ENCODE results near the gene USP7.
"Not testable (repeated sequence)": the region's sequence is repeated elsewhere in the genome, so short reads cannot be mapped to it uniquely, and the experiment has no call there.

The USP7 gene

GRCh38 chr16:8858994-8859912 lies 104.5 kb downstream of the USP7 start:
- DNase-seq = no peak

DNA sequence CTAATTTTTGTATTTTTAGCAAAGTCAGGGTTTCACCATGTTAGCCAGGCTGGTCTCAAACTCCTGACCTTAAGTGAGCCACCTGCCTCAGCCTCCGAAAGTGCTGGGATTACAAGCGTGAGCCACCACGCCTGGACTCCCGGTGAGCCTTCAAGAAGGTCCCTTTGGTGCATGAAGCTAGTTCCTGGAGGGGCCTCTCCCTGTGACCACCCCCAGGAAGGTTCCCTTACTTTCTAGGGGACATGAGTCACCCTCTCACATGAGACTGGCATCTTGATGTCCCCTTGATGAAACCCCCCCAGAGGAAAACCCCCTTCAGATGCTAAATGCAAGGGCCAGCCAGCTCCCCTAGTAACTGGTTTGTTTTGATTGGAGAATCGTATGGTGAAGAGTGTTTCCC lies 107.7 kb downstream of the USP7 start:
- no peak for DNase-seq

- DNase-seq = no peak
These were observed 108.5 kb downstream of the USP7 start for GRCh38 chr16:8855051-8855786.

- no peak for DNase-seq
These were observed 109.3 kb downstream of the USP7 start for GRCh38 chr16:8854298-8854948.

DNA sequence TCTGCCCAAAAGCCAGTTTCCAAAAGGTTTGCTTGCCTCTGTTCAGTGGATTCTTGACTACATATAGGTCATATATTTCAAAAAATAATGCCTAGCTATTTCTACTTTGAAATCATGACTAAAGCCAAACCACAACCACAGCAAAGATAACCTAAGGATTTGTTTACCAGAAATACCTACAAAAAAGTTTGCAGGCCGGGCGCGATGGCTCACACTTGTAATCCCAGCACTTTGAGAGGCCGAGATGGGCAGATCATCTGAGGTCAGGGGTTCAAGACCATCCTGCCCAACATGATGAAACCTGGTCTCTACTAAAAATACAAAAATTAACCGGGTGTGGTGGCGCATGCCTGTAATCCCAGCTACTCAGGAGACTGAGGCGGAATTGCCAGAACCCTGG lies 110.1 kb downstream of the USP7 start:
- DNase-seq = no peak

DNA sequence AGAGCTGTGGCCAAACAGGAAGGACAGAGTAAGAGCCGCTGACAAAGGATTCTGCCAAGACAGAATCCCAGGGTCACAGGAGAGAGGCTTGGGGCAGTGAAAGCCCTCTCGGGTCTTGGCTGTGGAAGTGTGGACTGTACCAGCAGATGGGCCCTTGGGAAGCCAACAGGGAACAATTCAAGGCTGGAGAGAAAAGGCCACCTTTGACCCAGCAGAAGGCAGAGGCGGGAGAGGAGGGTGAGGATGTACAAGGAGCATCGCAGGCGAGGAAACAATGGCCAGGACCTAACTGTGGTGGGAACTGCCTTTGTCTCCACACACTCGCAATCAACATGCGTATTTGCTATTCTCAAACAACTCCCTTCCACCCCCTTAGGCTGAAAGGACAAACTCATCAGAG lies 110.6 kb downstream of the USP7 start:
- DNase-seq = no peak

GRCh38 chr16:8852534-8852933 lies 111.2 kb downstream of the USP7 start:
- no peak for DNase-seq

- DNase-seq = no peak
These were observed 111.8 kb downstream of the USP7 start for GRCh38 chr16:8851761-8852403.

DNA sequence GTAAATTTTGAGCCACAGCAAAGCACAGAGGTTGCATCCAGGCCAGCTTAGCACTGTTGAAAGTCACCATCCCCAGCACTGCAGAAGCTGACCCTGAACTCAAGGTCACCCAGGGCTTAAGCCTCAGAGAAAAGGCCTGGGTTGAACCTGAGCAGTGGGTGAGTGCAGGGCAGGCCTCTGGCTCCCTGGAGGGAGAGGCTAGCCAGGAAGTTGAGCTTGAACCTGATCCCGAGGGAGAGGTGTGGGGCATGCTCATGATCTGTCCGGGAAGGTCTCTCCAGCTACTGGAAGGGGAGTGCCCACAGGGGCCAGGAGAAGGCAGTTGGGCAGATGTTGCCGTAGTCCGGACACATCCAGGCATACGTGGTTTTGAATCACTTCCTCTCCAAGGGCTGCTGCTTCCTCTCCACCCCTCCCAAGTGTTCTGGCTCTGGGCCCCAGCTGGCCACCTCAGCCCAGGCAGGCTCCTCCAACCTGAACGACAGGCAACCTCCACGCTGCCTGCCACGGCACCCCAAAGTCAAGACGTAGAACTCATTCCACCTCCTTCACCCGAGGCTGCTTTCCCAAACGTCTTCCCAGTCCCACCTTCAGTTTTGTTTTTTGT lies 113.3 kb downstream of the USP7 start:
- DNase-seq = no peak

GRCh38 chr16:8849411-8850011 lies 114.2 kb downstream of the USP7 start:
- DNase-seq = no peak

GRCh38 chr16:8848939-8849391 lies 114.7 kb downstream of the USP7 start:
- DNase-seq = no peak

DNA sequence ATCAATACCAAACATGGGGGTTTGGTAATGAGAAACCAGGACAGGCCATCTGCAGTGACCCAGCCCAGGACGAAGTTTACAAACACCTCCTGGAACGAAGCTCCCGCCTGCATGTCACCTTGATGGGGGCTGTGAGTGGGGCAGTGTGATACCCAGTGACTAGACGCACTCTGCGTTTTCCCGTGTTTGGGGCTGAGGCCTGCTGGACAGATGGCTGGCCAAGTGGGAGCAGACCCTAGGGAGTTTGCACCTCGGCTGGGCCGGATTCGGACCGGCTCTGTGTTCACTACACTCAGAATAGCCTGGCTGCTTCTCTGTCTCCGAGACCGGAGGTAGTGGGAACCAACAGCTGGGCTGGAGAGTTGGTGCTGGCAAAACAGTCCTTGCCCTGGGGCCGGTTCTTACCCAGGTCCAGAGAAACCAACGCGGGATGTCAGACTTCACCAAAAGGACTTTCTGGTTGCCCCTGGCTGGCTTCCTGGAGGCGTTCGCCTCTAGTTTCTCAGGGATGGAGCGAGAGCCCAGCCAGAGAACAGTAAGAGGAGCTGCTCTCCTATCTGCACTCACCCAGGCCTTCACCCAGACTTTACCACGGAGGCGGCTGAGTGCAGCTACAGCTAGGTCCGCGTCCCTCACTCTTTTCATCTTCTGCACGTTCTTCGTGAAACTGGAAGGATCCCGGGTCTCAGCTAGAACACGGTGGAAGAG lies 115.3 kb downstream of the USP7 start:
- no peak for DNase-seq

GRCh38 chr16:8847623-8848022 lies 116.1 kb downstream of the USP7 start:
- no peak for DNase-seq

DNA sequence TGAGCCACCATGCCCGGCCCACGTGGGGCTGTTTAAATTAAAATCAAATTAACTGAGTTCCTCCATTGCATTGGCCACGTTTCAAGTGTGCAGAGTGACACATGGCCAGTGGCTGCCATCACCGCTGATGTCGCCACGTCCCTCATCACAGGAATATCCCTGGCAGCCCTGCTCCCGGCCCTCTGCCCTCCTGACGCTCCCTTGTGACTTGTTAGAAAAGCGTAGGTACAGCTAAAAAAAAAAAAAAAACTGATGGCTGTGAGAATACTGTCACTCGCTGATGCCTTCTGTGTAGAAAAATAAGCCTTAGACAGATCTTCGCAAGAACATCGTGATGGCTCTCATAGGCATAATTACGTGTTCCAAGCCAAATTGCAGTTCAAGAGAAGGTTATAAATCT lies 116.6 kb downstream of the USP7 start:
- DNase-seq = no peak

GRCh38 chr16:8846401-8846932 lies 117.2 kb downstream of the USP7 start:
- DNase-seq = no peak

DNA sequence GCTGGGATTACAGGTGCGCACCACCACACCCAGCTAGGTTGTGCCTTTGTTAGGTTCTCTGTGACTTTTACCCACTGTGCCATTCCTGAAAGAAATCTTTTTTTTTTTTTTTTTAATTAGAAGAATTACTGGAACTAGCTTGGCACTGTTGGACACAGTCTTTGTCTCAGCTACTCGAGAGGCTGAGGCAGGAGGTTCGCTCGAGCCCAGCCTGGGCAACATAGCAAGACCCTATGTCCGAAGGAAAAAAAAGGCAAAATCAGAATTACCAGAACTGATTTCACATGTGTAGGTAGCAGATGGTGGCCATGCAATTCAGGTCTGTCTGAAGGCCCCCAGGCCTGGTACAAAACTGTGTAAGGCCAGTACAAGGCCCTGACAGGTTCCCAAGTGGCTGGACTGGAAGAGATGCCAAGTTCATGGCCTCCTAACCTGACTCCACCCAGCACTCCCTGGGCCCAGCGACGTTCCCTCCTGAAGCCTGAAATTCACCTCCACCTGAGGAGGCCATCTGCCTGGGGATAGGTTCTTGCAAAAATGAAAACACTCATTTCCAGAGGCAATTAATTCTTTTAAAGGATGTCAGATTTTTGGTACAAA lies 117.9 kb downstream of the USP7 start:
- DNase-seq = no peak

GRCh38 chr16:8843296-8843695 lies 120.4 kb downstream of the USP7 start:
- DNase-seq = not testable (repeated sequence)

Measured in T-helper 9 cell (primary cell).